D721Med (cell line): Measurements from ENCODE around the gene COPA.
A peak's percentile ranks its signal among the peaks of the same experiment; 100 is the strongest.

ENCODE experiments used
- DNase-seq: peaks from one replicate; pipeline ENCODE4 v3.0.0; 2011; ENCODE audit warnings: low spot score; ENCODE audit not compliant: insufficient read length
- FAIRE-seq: peaks from 2 replicates; lab custom pipeline; 2011; peaks lifted over from hg19 to GRCh38; lab: Jason Lieb, UNC
- TF ChIP-seq, protein P1 (sequence below): IDR thresholded peaks from 2 replicates; pipeline ENCODE4 v1.5.1; 2012; ENCODE audit warnings: mild to moderate bottlenecking, control low read depth; ENCODE audit not compliant: insufficient read depth; ENCODE audit errors: missing control alignments

The COPA gene

GRCh38 chr1:160373696-160374095, 30.6 kb upstream of the COPA start:
- TF ChIP-seq, protein P1, sequence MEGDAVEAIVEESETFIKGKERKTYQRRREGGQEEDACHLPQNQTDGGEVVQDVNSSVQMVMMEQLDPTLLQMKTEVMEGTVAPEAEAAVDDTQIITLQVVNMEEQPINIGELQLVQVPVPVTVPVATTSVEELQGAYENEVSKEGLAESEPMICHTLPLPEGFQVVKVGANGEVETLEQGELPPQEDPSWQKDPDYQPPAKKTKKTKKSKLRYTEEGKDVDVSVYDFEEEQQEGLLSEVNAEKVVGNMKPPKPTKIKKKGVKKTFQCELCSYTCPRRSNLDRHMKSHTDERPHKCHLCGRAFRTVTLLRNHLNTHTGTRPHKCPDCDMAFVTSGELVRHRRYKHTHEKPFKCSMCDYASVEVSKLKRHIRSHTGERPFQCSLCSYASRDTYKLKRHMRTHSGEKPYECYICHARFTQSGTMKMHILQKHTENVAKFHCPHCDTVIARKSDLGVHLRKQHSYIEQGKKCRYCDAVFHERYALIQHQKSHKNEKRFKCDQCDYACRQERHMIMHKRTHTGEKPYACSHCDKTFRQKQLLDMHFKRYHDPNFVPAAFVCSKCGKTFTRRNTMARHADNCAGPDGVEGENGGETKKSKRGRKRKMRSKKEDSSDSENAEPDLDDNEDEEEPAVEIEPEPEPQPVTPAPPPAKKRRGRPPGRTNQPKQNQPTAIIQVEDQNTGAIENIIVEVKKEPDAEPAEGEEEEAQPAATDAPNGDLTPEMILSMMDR: no peak
- FAIRE-seq (no peak), DNase-seq (no peak)

GRCh38 chr1:160371756-160372155, 28.7 kb upstream of the COPA start:
- DNase-seq (no peak), FAIRE-seq (peak; percentile 64)
- TF ChIP-seq, protein P1: no peak

DNA sequence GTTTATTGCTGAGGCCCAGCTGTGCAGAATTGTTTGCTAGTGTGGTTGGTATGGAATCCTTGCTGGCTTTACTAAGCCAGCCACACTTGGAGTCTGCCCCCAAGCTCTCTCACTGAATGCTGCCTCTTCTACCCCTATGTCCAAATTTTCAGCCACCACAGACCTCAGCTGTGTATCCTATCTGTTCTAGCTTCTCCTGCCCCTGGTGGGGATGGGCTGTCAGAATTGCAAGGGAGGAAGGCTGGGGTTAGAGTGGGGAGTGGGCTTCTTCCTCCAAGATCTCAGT, 28.2 kb upstream of the COPA start:
- FAIRE-seq (no peak), DNase-seq (no peak)
- TF ChIP-seq, protein P1: no peak

DNA sequence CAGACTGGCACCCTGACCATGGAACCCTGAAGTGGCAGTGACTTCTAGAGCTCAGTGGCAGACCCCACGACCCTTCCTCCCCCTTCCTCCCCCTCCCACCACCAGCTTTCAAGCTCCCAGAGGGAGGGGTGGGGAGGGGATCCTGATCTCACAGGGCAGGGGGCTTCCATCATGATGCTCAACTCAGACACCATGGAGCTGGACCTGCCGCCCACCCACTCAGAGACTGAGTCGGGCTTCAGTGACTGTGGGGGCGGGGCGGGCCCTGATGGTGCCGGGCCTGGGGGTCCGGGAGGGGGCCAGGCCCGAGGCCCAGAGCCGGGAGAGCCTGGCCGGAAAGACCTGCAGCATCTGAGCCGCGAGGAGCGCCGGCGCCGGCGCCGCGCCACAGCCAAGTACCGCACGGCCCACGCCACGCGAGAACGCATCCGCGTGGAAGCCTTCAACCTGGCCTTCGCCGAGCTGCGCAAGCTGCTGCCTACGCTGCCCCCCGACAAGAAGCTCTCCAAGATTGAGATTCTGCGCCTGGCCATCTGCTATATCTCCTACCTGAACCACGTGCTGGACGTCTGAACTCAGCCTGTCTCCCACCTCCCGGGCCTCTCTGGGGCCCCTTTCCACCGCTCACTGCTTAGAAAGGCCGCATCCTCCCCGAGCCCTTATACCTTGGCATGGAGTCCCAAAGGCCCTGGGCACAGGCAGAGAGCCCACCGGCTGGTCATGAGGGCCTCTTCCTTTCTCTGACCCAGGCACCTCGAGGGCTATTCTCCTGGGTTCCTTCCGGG, 27.7 kb upstream of the COPA start:
- DNase-seq: no peak
- no peak for FAIRE-seq
- TF ChIP-seq, protein P1: no peak

GRCh38 chr1:160369087-160369486, 26.0 kb upstream of the COPA start:
- DNase-seq: no peak
- TF ChIP-seq, protein P1: no peak
- no peak for FAIRE-seq

- DNase-seq (no peak), FAIRE-seq (peak; percentile 29)
- TF ChIP-seq, protein P1: no peak
Measured at GRCh38 chr1:160367934-160368923, 25.2 kb upstream of the COPA start.
